ENCODE measurements around the gene SIPA1.

GRCh38 chr11:65629579-65629978 lies 8.3 kb upstream of the SIPA1 start:
- TF ChIP-seq CTCF (IDR thresholded peaks at IDR 0.05) (no peak), POLR2AphosphoS5 (IDR thresholded peaks at IDR 0.05; ENCODE audit: low read depth, low read length) (no peak), TCF7L2 (IDR thresholded peaks at IDR 0.05; ENCODE audit: low read depth, low read length) (no peak), SIN3A (IDR thresholded peaks at IDR 0.05; ENCODE audit: borderline replicate concordance, insufficient read depth, low read depth, low read length) (no peak)

Data from Panc1 (cell line).